ENCODE results near the gene IQSEC1.
"Not testable (repeated sequence)": the region's sequence is repeated elsewhere in the genome, so short reads cannot be mapped to it uniquely, and the experiment has no call there.

IQSEC1 gene

GRCh38 chr3:12862387-12862786 is 210.8 kb downstream of the IQSEC1 start:
- no peak for DNase-seq (ENCODE audit: low read depth)
- H3K4me3 ChIP-seq (ENCODE audit: low read depth, low read length): no peak overlapping the region
- TF ChIP-seq, protein P1, sequence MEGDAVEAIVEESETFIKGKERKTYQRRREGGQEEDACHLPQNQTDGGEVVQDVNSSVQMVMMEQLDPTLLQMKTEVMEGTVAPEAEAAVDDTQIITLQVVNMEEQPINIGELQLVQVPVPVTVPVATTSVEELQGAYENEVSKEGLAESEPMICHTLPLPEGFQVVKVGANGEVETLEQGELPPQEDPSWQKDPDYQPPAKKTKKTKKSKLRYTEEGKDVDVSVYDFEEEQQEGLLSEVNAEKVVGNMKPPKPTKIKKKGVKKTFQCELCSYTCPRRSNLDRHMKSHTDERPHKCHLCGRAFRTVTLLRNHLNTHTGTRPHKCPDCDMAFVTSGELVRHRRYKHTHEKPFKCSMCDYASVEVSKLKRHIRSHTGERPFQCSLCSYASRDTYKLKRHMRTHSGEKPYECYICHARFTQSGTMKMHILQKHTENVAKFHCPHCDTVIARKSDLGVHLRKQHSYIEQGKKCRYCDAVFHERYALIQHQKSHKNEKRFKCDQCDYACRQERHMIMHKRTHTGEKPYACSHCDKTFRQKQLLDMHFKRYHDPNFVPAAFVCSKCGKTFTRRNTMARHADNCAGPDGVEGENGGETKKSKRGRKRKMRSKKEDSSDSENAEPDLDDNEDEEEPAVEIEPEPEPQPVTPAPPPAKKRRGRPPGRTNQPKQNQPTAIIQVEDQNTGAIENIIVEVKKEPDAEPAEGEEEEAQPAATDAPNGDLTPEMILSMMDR (IDR thresholded peaks at IDR 0.05; ENCODE audit: low read depth, low read length): no peak
- TF ChIP-seq MAX (IDR thresholded peaks at IDR 0.05; ENCODE audit: low read depth, low read length): no peak
- TF ChIP-seq POLR2A (IDR thresholded peaks at IDR 0.05; ENCODE audit: extremely low read depth, insufficient read length): no peak
- no peak for TF ChIP-seq MYC (IDR thresholded peaks at IDR 0.05; ENCODE audit: low read depth, low read length)

GRCh38 chr3:12861611-12862010 is 211.6 kb downstream of the IQSEC1 start:
- no peak overlapping the region for H3K4me3 ChIP-seq (ENCODE audit: low read depth, low read length)
- DNase-seq (ENCODE audit: low read depth): no peak
- TF ChIP-seq POLR2A (IDR thresholded peaks at IDR 0.05; ENCODE audit: extremely low read depth, insufficient read length): no peak
- TF ChIP-seq MAX (IDR thresholded peaks at IDR 0.05; ENCODE audit: low read depth, low read length): no peak
- TF ChIP-seq, protein P1 (IDR thresholded peaks at IDR 0.05; ENCODE audit: low read depth, low read length): no peak
- TF ChIP-seq MYC (IDR thresholded peaks at IDR 0.05; ENCODE audit: low read depth, low read length): no peak

- H3K4me3 ChIP-seq (ENCODE audit: low read depth, low read length): no peak overlapping the region
- no peak for DNase-seq (ENCODE audit: low read depth)
- TF ChIP-seq, protein P1 (IDR thresholded peaks at IDR 0.05; ENCODE audit: low read depth, low read length): no peak
- TF ChIP-seq MYC (IDR thresholded peaks at IDR 0.05; ENCODE audit: low read depth, low read length): no peak
- TF ChIP-seq MAX (IDR thresholded peaks at IDR 0.05; ENCODE audit: low read depth, low read length): no peak
These were observed 213.4 kb downstream of the IQSEC1 start for GRCh38 chr3:12859840-12860239.

GRCh38 chr3:12856626-12857025 is 216.6 kb downstream of the IQSEC1 start:
- no peak for DNase-seq (ENCODE audit: low read depth)
- TF ChIP-seq POLR2A (IDR thresholded peaks at IDR 0.05; ENCODE audit: extremely low read depth, insufficient read length): no peak
- no peak for TF ChIP-seq MYC (IDR thresholded peaks at IDR 0.05; ENCODE audit: low read depth, low read length)
- TF ChIP-seq MAX (IDR thresholded peaks at IDR 0.05; ENCODE audit: low read depth, low read length): no peak
- TF ChIP-seq, protein P1 (IDR thresholded peaks at IDR 0.05; ENCODE audit: low read depth, low read length): no peak
- H3K4me3 ChIP-seq (ENCODE audit: low read depth, low read length): no peak overlapping the region

- TF ChIP-seq POLR2A (IDR thresholded peaks at IDR 0.05; ENCODE audit: extremely low read depth, insufficient read length): no peak
- no peak overlapping the region for H3K4me3 ChIP-seq (ENCODE audit: low read depth, low read length)
- DNase-seq (ENCODE audit: low read depth): no peak
These were observed 218.7 kb downstream of the IQSEC1 start for GRCh38 chr3:12854565-12854964.

DNA sequence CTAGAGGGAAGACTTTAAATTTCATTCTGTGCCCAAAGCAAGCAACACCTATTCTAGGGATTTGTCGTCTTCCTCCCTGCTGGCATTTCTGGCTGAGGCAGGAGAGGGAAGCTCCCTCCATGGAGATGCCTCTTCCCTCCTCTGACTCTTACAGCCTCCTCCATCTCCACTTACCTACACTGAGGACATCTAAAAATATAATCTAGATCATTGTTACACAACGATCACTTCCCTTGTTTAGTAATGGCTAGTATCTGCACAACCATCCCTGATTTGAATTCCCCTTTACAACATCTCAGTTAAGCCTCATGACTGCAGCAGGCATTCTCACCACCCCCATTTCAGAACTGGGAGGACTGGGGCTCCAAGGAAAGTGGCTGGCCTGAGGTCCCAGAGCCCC is 219.4 kb downstream of the IQSEC1 start:
- DNase-seq (ENCODE audit: low read depth); H3K4me3 ChIP-seq (ENCODE audit: low read depth, low read length): not testable (repeated sequence)

GRCh38 chr3:12852201-12852600 is 221.0 kb downstream of the IQSEC1 start:
- no peak overlapping the region for H3K4me3 ChIP-seq (ENCODE audit: low read depth, low read length)
- no peak for DNase-seq (ENCODE audit: low read depth)
- TF ChIP-seq POLR2A (IDR thresholded peaks at IDR 0.05; ENCODE audit: extremely low read depth, insufficient read length) (no peak), MAX (IDR thresholded peaks at IDR 0.05; ENCODE audit: low read depth, low read length) (no peak)
